ENCODE measurements around the gene C6orf47. TPM values are rescaled to one million over a fixed set of nuclear protein-coding genes. Genes with fewer than 3 reads are reported as not detected.

Gene C6orf47
- total and polyA plus RNA-seq, 2 of the 13 experiments (the other 11 are each of a cell fraction or from before 2014, with no cell fraction given): 1.7 to 18.1 TPM

GRCh38 chr6:31702819-31703716, 42.5 kb upstream of the C6orf47 start, which contains the start of gene ABHD16A (continued):
- TF ChIP-seq CBFB (CRISPR knock-in tag; IDR thresholded peaks at IDR 0.05): peak; percentile 55; the same call in 1 of the 2 replicates
- TF ChIP-seq ZNF652 (CRISPR knock-in tag; IDR thresholded peaks at IDR 0.05; ENCODE audit: borderline replicate concordance, low read depth): peak; percentile 30; the same call in 1 of the 2 replicates
- TF ChIP-seq RFX3 (CRISPR knock-in tag; IDR thresholded peaks at IDR 0.05): no peak
- 0 out of 2 replicates have a peak, but pooled peaks have one; percentile 11 for TF ChIP-seq ZSCAN29 (CRISPR knock-in tag; conservative IDR thresholded peaks at IDR 0.05)
- no peak for TF ChIP-seq ZNF549 (CRISPR knock-in tag; IDR thresholded peaks at IDR 0.05)
- peak; percentile 91; the same call in 1 of the 2 replicates for TF ChIP-seq SMYD3 (CRISPR knock-in tag; IDR thresholded peaks at IDR 0.05)
- peak; percentile 91 for TF ChIP-seq CBX1 (IDR thresholded peaks at IDR 0.05; ENCODE audit: low read depth)
- peak; percentile 74; the same call in 1 of the 2 replicates for TF ChIP-seq IRX3 (CRISPR knock-in tag; IDR thresholded peaks at IDR 0.05; ENCODE audit: borderline replicate concordance, low read depth)
- TF ChIP-seq RARA (CRISPR knock-in tag; IDR thresholded peaks at IDR 0.05): no peak
- peak; percentile 72; the same call in 1 of the 2 replicates for TF ChIP-seq MEIS2 (CRISPR knock-in tag; IDR thresholded peaks at IDR 0.05)
- TF ChIP-seq THRA (CRISPR knock-in tag; IDR thresholded peaks at IDR 0.05; ENCODE audit: borderline replicate concordance): peak; percentile 56
- no peak for TF ChIP-seq IKZF4 (CRISPR knock-in tag; IDR thresholded peaks at IDR 0.05; ENCODE audit: borderline replicate concordance, low read depth, not compliant biosample characterization)
- TF ChIP-seq SOX13 (IDR thresholded peaks at IDR 0.05): peak; percentile 42; the same call in 1 of the 2 replicates
- peak in 1 of 2 experiments; percentile 72; a peak in 2 of 4 replicates for TF ChIP-seq SOX13 (CRISPR knock-in tag; conservative IDR thresholded peaks at IDR 0.05 in 1 of 2, IDR thresholded peaks at IDR 0.05 in 1 of 2)
- peak; percentile 94 for TF ChIP-seq ZNF670 (CRISPR knock-in tag; IDR thresholded peaks at IDR 0.05; ENCODE audit: borderline replicate concordance)
- TF ChIP-seq LCORL (IDR thresholded peaks at IDR 0.05): no peak
- peak; percentile 76; the same call in 1 of the 2 replicates for TF ChIP-seq LCORL (CRISPR knock-in tag; IDR thresholded peaks at IDR 0.05)
- TF ChIP-seq, protein P1, sequence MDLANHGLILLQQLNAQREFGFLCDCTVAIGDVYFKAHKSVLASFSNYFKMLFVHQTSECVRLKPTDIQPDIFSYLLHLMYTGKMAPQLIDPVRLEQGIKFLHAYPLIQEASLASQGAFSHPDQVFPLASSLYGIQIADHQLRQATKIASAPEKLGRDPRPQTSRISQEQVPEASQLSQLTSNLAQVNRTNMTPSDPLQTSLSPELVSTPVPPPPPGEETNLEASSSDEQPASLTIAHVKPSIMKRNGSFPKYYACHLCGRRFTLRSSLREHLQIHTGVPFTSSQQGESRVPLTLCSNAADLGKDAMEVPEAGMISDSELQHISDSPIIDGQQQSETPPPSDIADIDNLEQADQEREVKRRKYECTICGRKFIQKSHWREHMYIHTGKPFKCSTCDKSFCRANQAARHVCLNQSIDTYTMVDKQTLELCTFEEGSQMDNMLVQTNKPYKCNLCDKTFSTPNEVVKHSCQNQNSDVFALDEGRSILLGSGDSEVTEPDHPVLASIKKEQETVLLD (CRISPR knock-in tag; IDR thresholded peaks at IDR 0.05; ENCODE audit: low read depth): peak; percentile 65; the same call in 1 of the 2 replicates
- peak; percentile 77; the same call in 1 of the 2 replicates for TF ChIP-seq HMGXB3 (CRISPR knock-in tag; IDR thresholded peaks at IDR 0.05; ENCODE audit: borderline replicate concordance)
- TF ChIP-seq GATAD2A (CRISPR knock-in tag; IDR thresholded peaks at IDR 0.05): peak; percentile 85
- TF ChIP-seq TBX3 (IDR thresholded peaks at IDR 0.05; ENCODE audit: borderline replicate concordance): peak; percentile 87
- no peak for TF ChIP-seq SKI (IDR thresholded peaks at IDR 0.05; ENCODE audit: partially characterized antibody)

Data from HepG2 (cell line).